Neural crest cell (in vitro differentiated cells): ENCODE measurements around the gene AKAP13. TPM values are rescaled to one million over a fixed set of nuclear protein-coding genes. Genes with fewer than 3 reads are reported as not detected.

Experiments
- DNase-seq: peaks from one replicate; pipeline ENCODE4 v3.0.0; 2021; ENCODE audit warnings: low read depth, mixed read lengths, low spot score
- H3K27ac Mint-ChIP-seq: one replicate; pipeline ENCODE4 v1.8.0; 2021; ENCODE audit warnings: mild to moderate bottlenecking, mixed read lengths; ENCODE audit not compliant: unreplicated experiment
- H3K27me3 Mint-ChIP-seq: 2 replicates; pipeline ENCODE4 v1.8.0; 2021; ENCODE audit warnings: low read depth, mild to moderate bottlenecking, mixed read lengths
- H3K36me3 Mint-ChIP-seq: 2 replicates; pipeline ENCODE4 v1.8.0; 2021; ENCODE audit warnings: low read depth, mild to moderate bottlenecking, mixed read lengths
- H3K4me1 Mint-ChIP-seq: 2 replicates; pipeline ENCODE4 v1.8.0; 2021; ENCODE audit warnings: mixed read lengths
- H3K4me3 Mint-ChIP-seq: one replicate; pipeline ENCODE4 v1.8.0; 2021; ENCODE audit warnings: mild to moderate bottlenecking, mixed read lengths
- H3K9me3 Mint-ChIP-seq: 2 replicates; pipeline ENCODE4 v1.8.0; 2021; ENCODE audit warnings: mixed read lengths
- total RNA-seq: library from RNA; stranded (reverse); gene quantifications from 2 replicates; pipeline ENCODE4 v1.2.1, GENCODE V29; 2021
- TF ChIP-seq, protein P1 (sequence below): fragments of 200-600 bp; sonication (generic); conservative IDR thresholded peaks from 2 replicates; pipeline ENCODE4 v1.5.0; 2021; ENCODE audit warnings: antibody characterized with exemption, mild to moderate bottlenecking

The AKAP13 gene
- total RNA-seq, 1 donor from 2014 or later: 81.3 TPM

DNA sequence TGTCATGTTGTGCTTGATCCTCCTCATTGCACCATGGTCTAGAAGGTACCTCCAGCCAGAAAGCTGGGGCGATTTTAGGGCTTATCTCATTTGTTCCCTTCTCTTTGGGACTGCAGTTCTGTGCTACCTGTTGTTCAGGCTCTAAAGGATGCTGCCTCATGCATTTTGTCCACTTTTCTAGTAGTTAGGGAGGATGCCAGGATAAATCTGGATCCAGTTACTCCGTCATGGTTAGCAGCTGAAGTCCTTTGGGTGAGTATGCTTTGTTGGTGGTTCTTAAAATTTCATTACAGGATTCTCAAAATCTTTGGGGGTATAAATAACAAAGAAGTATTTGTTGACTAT is 8.9 kb downstream of the AKAP13 start:
- H3K27ac Mint-ChIP-seq: no peak overlapping the region

DNA sequence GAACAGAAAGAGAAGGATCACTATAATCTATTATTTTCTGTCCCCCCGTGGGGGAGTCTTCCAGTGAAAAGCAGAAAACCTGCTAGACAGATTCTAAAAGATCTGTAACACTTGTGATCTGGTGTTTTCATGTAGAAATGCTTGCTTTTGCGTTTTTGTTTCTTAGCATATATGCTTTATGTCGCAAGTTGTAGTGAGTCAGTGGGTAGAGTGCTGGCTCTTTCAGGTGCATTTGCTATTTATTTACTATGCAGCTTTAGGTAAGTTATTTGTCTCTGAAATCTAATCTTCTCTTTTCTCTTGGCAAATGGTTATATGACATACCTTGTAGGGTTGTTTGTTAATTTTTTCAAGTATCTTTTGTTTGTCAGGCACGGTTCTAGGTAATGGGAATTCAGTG is 9.4 kb downstream of the AKAP13 start:
- Mint-ChIP-seq H3K27ac (no peak overlapping the region), H3K4me1 (peaks cover 28% of the 10 kb centered on the region), H3K36me3 (peaks cover 3% of the 10 kb centered on the region), H3K27me3 (no peaks in the 10 kb centered on the region), H3K4me3 (no peak overlapping the region), H3K9me3 (no peaks in the 10 kb centered on the region)
- DNase-seq: no peak
- TF ChIP-seq, protein P1, sequence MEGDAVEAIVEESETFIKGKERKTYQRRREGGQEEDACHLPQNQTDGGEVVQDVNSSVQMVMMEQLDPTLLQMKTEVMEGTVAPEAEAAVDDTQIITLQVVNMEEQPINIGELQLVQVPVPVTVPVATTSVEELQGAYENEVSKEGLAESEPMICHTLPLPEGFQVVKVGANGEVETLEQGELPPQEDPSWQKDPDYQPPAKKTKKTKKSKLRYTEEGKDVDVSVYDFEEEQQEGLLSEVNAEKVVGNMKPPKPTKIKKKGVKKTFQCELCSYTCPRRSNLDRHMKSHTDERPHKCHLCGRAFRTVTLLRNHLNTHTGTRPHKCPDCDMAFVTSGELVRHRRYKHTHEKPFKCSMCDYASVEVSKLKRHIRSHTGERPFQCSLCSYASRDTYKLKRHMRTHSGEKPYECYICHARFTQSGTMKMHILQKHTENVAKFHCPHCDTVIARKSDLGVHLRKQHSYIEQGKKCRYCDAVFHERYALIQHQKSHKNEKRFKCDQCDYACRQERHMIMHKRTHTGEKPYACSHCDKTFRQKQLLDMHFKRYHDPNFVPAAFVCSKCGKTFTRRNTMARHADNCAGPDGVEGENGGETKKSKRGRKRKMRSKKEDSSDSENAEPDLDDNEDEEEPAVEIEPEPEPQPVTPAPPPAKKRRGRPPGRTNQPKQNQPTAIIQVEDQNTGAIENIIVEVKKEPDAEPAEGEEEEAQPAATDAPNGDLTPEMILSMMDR: no peak

More for the DNA sequence above, 8.9 kb downstream of the AKAP13 start:
- H3K4me1 Mint-ChIP-seq: peaks cover 27% of the 10 kb centered on the region
- peaks cover 3% of the 10 kb centered on the region for H3K36me3 Mint-ChIP-seq
- H3K27me3 Mint-ChIP-seq: no peaks in the 10 kb centered on the region
- H3K9me3 Mint-ChIP-seq: no peaks in the 10 kb centered on the region
- no peak overlapping the region for H3K4me3 Mint-ChIP-seq
- TF ChIP-seq, protein P1: no peak
- no peak for DNase-seq

DNA sequence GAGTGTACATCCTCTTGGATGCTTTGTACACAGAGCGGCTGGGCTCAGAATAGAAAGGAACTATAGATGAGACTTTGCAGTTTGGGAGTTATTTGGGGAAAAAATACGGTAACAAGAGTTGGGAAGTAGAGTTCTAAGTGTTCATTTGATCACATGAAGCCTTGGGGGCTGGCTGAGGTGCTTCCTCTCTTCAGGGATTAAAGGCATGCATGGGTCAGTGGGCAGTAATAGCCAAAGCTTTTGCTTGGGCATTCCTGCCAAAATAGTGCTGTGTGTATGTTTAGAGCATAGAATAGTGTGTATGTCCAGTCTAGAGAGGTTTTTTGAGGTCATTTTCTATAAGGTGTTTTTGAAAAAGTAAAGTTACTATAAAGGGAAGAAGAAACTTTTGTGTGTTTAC is 12.8 kb downstream of the AKAP13 start:
- Mint-ChIP-seq H3K9me3 (no peaks in the 10 kb centered on the region), H3K4me3 (no peak overlapping the region), H3K36me3 (peaks cover 4% of the 10 kb centered on the region), H3K27me3 (no peaks in the 10 kb centered on the region), H3K4me1 (peaks cover 20% of the 10 kb centered on the region), H3K27ac (no peak overlapping the region)
- no peak for DNase-seq
- TF ChIP-seq, protein P1: no peak

DNA sequence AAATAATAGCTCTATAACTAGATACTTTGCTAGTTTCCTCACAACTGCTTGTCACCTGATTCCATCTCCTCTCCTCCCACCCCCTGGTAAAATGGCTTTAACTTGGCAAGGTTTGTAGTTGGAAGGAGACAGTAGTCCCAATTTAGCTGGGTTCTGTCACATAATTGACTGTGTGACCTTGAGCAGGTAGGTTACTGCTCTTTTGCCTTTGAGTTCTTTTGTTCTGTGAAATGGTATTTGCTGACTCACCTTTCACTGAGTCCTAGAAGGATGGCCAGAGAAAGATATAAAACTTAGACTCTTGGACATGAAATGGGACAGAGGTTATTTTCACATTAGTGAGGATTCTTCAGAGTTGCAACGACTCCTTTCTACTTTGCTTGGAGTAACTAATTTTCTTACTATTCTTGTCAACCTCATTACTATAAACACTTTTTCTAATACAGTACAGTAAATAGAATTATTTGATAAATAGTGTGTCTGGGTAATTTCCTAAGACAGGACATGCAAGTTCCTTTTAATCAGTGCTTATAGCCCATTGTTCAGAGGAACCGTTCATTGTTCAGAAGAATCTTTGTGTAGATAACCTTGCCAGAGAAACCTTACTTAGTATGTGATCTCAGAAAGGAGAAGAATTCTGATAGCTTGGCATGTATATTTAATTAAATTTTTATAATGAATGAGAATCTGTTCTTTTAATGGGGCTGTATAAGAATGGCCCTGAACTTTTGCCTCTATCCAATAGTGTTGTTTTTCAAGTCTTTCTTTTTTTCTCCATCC is 14.3 kb downstream of the AKAP13 start:
- Mint-ChIP-seq H3K27ac (no peak overlapping the region), H3K9me3 (no peaks in the 10 kb centered on the region), H3K4me3 (no peak overlapping the region), H3K4me1 (peaks cover 20% of the 10 kb centered on the region), H3K27me3 (no peaks in the 10 kb centered on the region), H3K36me3 (peaks cover 4% of the 10 kb centered on the region)
- TF ChIP-seq, protein P1: no peak
- DNase-seq: no peak

DNA sequence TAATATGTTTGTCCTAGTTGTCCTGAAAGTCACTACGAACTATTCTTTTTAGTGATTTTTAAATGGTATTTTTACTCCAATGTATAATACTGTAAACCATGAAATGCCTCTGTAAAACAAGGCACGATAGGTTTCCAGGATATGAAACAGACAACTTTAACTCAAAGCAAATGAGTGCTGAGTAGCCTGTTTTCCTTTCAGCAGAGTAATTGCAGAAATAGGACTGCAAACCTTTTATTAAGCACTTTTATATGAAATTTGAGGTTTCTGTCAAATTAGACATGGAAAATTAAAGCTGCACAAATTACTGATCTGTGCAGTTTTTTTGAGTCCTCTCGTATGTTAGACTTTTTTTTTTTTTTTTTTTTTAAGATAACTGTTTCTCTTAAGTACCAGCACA is 16.2 kb downstream of the AKAP13 start:
- Mint-ChIP-seq H3K27me3 (no peaks in the 10 kb centered on the region), H3K36me3 (peaks cover 4% of the 10 kb centered on the region), H3K9me3 (no peaks in the 10 kb centered on the region), H3K27ac (no peak overlapping the region), H3K4me3 (no peak overlapping the region), H3K4me1 (peaks cover 25% of the 10 kb centered on the region)
- no peak for DNase-seq
- TF ChIP-seq, protein P1: no peak
